Right renal pelvis (tissue), 4 donors: ENCODE measurements around the gene HERC2. TPM values are rescaled to one million over a fixed set of nuclear protein-coding genes. Genes with fewer than 3 reads are reported as not detected.
"Not testable (repeated sequence)": the region's sequence is repeated elsewhere in the genome, so short reads cannot be mapped to it uniquely, and the experiment has no call there.

Experiments
- DNase-seq, 4 donors: peaks; one replicate each; pipeline ENCODE4 v3.0.0-alpha.2; 2013; ENCODE audit warnings: low read depth in 4 of 4, low spot score in 3 of 4, missing footprints in 1 of 4
- polyA plus RNA-seq, 4 donors: library from polyadenylated mRNA; unstranded; fragments of 120-200 nt; gene quantifications; one replicate each; pipeline ENCODE4 v1.2.1, GENCODE V29; 2013; ENCODE audit not compliant: insufficient read length in 4 of 4

Gene HERC2
- polyA plus RNA-seq, 4 donors: 46.4 to 54.2 (median 50.4) TPM

GRCh38 chr15:28274635-28275034 lies 47.3 kb downstream of the HERC2 start:
- no peak for DNase-seq

GRCh38 chr15:28273873-28274610 lies 47.9 kb downstream of the HERC2 start:
- no peak for DNase-seq

DNA sequence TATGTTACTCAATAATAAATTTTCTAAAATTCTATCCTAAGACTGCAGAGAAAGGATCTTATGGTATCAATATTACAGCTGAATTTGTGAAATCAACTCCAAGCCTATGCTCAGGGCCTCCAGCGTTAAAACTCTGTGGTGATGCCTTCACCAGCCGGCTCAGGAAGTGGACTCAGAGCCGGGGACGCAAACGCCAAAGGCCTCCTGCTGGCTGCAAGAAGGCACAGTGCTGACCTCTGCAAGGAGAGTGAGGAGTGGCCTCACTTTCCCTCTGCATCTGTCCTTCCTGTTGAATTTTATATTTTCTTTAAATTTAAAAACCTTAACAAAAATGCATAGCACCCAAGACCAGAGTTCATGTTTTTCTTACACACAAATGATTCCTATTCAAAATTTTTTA lies 48.5 kb downstream of the HERC2 start:
- no peak for DNase-seq

DNA sequence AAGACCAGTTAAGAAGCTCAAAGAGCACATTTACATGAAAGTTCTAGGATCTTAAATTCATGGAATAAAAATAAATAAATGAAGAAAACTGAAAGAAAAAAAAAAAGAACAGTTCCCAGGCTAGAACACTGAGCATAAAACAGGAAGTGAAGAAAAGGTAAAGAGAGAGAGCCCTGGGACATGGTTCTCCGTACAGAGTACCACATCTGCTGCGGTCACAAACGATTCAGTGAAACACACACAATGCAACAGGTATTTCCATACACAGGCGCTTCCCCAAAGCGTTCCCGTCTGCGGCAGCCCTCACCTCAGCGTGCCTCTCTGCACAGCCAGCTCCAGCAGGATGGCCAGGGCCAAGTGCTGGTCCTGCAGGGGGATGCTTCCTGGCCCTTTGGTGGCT lies 49.4 kb downstream of the HERC2 start:
- DNase-seq: no peak

- no peak for DNase-seq
Measured at GRCh38 chr15:28271697-28272260, 50.2 kb downstream of the HERC2 start.

GRCh38 chr15:28269097-28269496 lies 52.9 kb downstream of the HERC2 start:
- DNase-seq: no peak

- no peak for DNase-seq
Measured at GRCh38 chr15:28267727-28268126, 54.3 kb downstream of the HERC2 start.

- DNase-seq: no peak
Measured at GRCh38 chr15:28265334-28266019, 56.5 kb downstream of the HERC2 start.

DNA sequence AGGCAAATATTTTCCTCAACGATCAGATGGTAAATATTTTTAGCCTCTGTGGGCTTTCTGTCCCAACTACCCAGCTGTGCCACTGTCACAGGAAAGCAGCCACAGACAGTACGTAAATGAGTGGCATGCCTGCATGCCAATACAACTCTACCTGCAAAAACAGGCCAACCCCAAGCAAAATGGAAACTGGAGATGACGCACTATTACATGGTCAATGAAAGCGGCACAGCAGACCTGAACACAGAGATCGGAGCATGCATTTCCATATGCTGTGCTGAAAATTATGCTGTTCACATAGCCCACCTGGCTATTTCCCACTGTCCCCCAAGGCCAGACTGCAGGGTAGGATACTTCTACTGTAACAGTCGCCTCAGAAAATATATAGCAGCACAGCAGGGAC lies 57.8 kb downstream of the HERC2 start:
- DNase-seq: no peak

DNA sequence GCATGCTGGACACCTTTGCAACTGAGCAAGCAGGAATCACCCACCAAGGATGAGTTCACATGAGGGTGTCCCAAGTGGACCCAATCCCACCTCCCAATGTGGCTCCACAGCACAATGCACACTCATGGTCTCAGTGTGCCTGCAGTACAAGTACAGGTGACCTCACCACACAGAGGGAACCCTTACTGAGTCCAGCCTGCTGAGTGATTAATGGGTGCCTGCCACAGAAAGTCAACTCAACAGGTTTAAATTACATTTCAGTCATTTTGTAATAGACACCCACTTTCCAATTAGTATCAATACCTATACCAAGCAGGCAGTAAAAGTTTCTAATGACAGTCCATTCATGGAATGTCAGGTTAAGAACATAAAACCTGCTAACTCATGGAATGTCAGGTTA lies 59.5 kb downstream of the HERC2 start:
- no peak for DNase-seq

- no peak for DNase-seq
Measured at GRCh38 chr15:28260722-28261121, 61.3 kb downstream of the HERC2 start.

DNA sequence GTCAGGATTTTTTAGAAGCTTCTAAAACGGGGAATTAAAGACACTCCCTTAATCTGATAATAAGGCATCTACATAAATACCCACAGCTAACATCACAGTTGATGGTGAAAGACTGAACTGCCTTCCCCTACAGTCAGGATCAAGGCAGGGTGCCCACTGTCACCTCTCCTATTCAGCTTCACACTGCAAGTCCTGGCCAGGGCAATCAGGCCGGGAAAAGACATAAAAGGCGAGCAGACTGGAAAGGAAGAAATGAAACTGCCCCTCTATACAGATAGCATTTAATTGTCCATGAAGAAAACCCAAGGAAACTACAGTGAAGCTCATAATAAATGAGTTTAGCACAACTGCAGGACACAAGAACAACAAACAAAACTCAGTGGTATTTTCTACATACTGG lies 61.7 kb downstream of the HERC2 start:
- DNase-seq: no peak

DNA sequence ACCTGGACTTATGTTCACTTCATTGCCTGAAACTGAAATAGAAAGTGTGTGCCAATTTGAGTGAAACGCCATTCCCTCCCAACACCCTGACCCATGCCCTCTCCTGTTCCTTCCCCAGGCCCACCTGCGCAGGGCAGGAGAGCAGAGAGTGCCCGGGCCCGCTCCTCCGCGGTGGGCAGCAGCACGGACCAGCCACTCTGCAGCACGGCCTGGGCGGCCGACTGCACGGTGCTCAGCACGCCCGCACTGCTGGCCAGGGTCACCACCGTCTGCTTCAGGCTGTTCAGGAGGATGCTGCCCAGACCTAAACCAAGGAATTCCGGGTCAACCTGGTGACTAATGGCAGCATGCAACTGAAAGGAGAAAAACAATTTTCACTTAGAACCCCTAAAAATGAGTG lies 66.0 kb downstream of the HERC2 start:
- DNase-seq: no peak

DNA sequence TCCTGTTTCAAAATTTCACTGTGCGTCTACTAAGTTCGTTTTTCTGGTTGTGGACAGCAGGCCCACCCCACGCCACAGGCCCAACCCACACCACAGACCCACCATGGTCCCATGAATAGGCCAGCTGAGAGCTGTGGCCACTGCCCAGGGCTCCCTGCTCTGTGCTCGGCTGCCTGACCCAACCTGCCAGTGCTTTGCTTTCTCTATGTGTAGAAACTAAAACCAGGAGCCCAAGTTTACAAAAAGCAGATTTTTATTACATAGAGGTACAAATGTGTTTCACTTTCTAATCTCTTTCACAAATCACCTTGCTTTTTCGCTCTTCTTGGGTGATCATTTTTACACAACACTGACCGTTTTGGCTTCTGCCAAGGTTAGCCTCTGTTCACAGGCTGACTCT lies 69.1 kb downstream of the HERC2 start:
- DNase-seq: no peak

- no peak for DNase-seq
Measured at GRCh38 chr15:28246605-28247004, 75.4 kb downstream of the HERC2 start.

GRCh38 chr15:28243901-28244300 lies 78.1 kb downstream of the HERC2 start:
- no peak for DNase-seq

GRCh38 chr15:28243399-28243798 lies 78.6 kb downstream of the HERC2 start:
- no peak for DNase-seq

DNA sequence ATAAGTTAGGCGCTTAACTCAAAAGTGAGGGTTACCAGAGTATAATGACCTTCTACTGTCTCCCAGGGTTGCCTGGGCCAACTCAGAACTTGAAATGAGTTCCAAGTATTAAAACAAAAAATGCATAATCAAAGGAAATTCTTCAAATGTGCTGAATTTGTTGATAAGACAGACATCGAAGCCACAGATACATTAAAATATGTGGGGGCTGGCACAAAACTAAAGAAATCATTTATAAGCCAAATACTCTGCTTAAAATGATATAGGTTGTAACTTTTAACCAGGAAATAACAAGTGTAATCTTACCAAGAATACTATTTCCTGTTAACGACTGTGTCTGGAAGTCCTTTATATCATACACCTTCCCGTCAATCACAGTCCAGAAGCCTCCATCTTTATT lies 83.7 kb downstream of the HERC2 start:
- DNase-seq: not testable (repeated sequence)

DNA sequence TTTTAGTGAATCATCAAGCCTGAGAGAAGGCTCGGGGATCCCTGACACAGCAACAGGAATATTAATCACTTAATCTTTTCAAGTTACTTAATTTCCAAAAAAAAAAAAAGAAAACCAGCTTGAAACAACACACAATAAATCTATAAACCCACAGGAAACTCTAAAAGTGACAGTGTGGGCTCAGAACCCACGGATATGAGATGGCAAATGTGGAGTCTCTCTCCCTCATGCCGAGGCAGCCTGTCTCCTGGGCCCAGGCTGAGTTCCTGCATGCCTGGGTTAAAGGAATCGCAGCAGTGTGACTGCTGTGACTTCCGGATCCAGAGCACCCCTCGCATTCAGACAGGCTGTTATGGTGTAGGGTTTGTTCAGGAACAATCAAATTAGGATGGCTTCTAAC lies 90.2 kb downstream of the HERC2 start:
- not testable (repeated sequence) for DNase-seq

- DNase-seq: not testable (repeated sequence)
Measured at GRCh38 chr15:28231336-28231735, 90.6 kb downstream of the HERC2 start.

DNA sequence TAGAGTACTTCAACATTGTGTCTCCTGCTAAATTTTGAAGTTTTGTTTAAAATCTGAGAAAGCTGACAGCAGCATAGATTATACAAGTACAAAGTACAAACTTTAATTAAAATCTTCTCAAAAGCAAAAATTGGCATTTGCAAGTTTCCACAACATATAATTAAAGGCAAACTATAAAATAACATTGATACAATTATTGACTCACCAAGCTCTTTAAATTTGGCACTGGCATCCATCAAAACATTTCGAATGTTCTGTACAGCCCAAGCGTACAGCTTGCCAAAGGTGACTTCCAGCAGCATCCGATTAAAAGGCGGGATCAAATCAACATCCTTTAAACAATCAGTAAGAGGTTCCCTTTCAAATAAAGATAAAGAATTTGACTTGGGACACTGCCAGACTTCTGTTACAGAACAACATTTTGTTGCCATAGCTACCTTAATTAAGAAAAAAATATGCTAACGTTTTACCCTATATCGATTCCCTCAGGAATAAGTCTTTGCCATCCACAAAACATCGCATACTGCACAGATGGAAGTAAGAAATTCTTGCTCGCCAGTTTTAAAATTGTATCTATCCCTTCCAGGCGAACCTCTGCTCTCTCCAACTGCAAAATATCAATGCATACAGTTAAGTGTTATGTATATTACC lies 92.9 kb downstream of the HERC2 start:
- DNase-seq: not testable (repeated sequence)
